Thoracic aorta (tissue), 2 donors: ENCODE data around the gene KAT6B. TPM values are rescaled to one million over a fixed set of nuclear protein-coding genes. Genes with fewer than 3 reads are reported as not detected.

ENCODE experiments used
- ATAC-seq: fragments of 150-250 bp; one replicate; pipeline ENCODE4 v1.8.0; 2017; ENCODE audit warnings: low read depth; ENCODE audit not compliant: insufficient number of reproducible peaks, low FRiP score
- DNase-seq: peaks from one replicate; pipeline ENCODE4 v3.0.0-alpha.2; 2020; ENCODE audit warnings: low spot score
- H3K27ac ChIP-seq, 2 donors: fragments of 200-600 bp; sonication (generic); 1 replicate in 1 of 2; 2 replicates in 1 of 2; pipeline ENCODE4 v1.5.1; 2016; ENCODE audit warnings: mild to moderate bottlenecking in 2 of 2, moderate library complexity in 2 of 2
- H3K27me3 ChIP-seq: fragments of 200-600 bp; sonication (generic); replicated peaks from 2 replicates; pipeline ENCODE4 v1.6.0; 2016; ENCODE audit warnings: mild to moderate bottlenecking; ENCODE audit not compliant: insufficient read depth
- H3K36me3 ChIP-seq: fragments of 200-600 bp; sonication (generic); one replicate; pipeline ENCODE4 v1.5.1; 2016
- H3K4me1 ChIP-seq, 2 donors: fragments of 200-600 bp; sonication (generic); 1 replicate in 1 of 2; 2 replicates in 1 of 2; pipeline versions ENCODE4 v1.5.1 to v1.6.0; 2016; ENCODE audit warnings: low read depth in 2 of 2, mild to moderate bottlenecking in 1 of 2; ENCODE audit not compliant: control insufficient read depth in 1 of 2
- H3K4me3 ChIP-seq: fragments of 200-600 bp; sonication (generic); 2 replicates; pipeline ENCODE4 v1.5.1; 2016; ENCODE audit warnings: mild to moderate bottlenecking
- H3K9me3 ChIP-seq: fragments of 200-600 bp; sonication (generic); 2 replicates; pipeline ENCODE4 v1.5.1; 2016
- CTCF ChIP-seq: fragments of 200-600 bp; sonication (generic); IDR thresholded peaks from one replicate; pipeline ENCODE4 v1.5.1; 2019; ENCODE audit warnings: antibody characterized with exemption
- total RNA-seq, 2 donors: library from RNA; depleted of rRNA; stranded (reverse); fragments of >200 nt; gene quantifications; one replicate each; pipeline versions ENCODE4 v1.1.0 to v1.2.3, GENCODE V29; 2016

KAT6B gene
- total RNA-seq, 2 donors from 2014 or later: 38.4 to 46.9 TPM

GRCh38 chr10:74934100-74934812, 107.9 kb downstream of the KAT6B start:
- Histone ChIP-seq H3K27ac (no peak overlapping the region), H3K4me3 (no peak overlapping the region), H3K4me1 (peaks cover 35 to 50% of the 10 kb centered on the region in 2 donors), H3K36me3 (no peaks in the 10 kb centered on the region), H3K27me3 (no peaks in the 10 kb centered on the region), H3K9me3 (no peaks in the 10 kb centered on the region)
- TF ChIP-seq CTCF: no peak
- no peak for ATAC-seq
- no peak for DNase-seq

- Histone ChIP-seq H3K9me3 (no peaks in the 10 kb centered on the region), H3K36me3 (no peaks in the 10 kb centered on the region), H3K27me3 (no peaks in the 10 kb centered on the region), H3K27ac (peak overlapping the region in 1 of 2 donors; percentile 13), H3K4me3 (no peak overlapping the region), H3K4me1 (peaks cover 21 to 45% of the 10 kb centered on the region in 2 donors)
- TF ChIP-seq CTCF: no peak
- DNase-seq: no peak
- no peak for ATAC-seq
These were observed 110.3 kb downstream of the KAT6B start for GRCh38 chr10:74936577-74937265.

GRCh38 chr10:74937266-74937856, 111.0 kb downstream of the KAT6B start:
- Histone ChIP-seq H3K4me1 (peaks cover 21 to 48% of the 10 kb centered on the region in 2 donors), H3K4me3 (no peak overlapping the region), H3K27me3 (no peaks in the 10 kb centered on the region)

GRCh38 chr10:74944205-74944604, 117.8 kb downstream of the KAT6B start:
- Histone ChIP-seq H3K27me3 (no peaks in the 10 kb centered on the region), H3K9me3 (no peaks in the 10 kb centered on the region), H3K4me1 (peaks cover 6 to 23% of the 10 kb centered on the region in 2 donors), H3K27ac (no peak overlapping the region), H3K4me3 (no peak overlapping the region), H3K36me3 (no peaks in the 10 kb centered on the region)
- ATAC-seq: no peak
- TF ChIP-seq CTCF: no peak
- DNase-seq: no peak

More at GRCh38 chr10:74937266-74937856, 111.0 kb downstream of the KAT6B start:
- no peak for DNase-seq
- no peaks in the 10 kb centered on the region for H3K36me3 ChIP-seq
- no peak for ATAC-seq
- no peak for TF ChIP-seq CTCF
- H3K27ac ChIP-seq: peak overlapping the region in 1 of 2 donors; percentile 19
- no peaks in the 10 kb centered on the region for H3K9me3 ChIP-seq

GRCh38 chr10:74947781-74948401, 121.5 kb downstream of the KAT6B start:
- no peaks in the 10 kb centered on the region for H3K9me3 ChIP-seq
- no peak for TF ChIP-seq CTCF
- H3K36me3 ChIP-seq: no peaks in the 10 kb centered on the region
- ATAC-seq: no peak
- H3K27me3 ChIP-seq: no peaks in the 10 kb centered on the region
- no peak overlapping the region for H3K27ac ChIP-seq
- no peak for DNase-seq
- peaks cover 13 to 26% of the 10 kb centered on the region in 2 donors for H3K4me1 ChIP-seq
- H3K4me3 ChIP-seq: no peak overlapping the region
